SW480 (cell line): ENCODE results near the gene NGF.

ENCODE experiments used
- DNase-seq: peaks from one replicate; pipeline ENCODE4 v3.0.0-alpha.2; 2016; ENCODE audit warnings: low spot score

NGF gene

GRCh38 chr1:115238336-115239147 is 99.5 kb downstream of the NGF start:
- DNase-seq: no peak

GRCh38 chr1:115237507-115237906 is 100.5 kb downstream of the NGF start:
- no peak for DNase-seq

GRCh38 chr1:115237023-115237422 is 101.0 kb downstream of the NGF start:
- DNase-seq: no peak
